ENCODE data around the gene EHMT1. TPM values are rescaled to one million over a fixed set of nuclear protein-coding genes. Genes with fewer than 3 reads are reported as not detected.

Gene EHMT1
- total RNA-seq, 6 experiments from 2014 or later, result 26.8 to 51.9 (median 36.7) TPM

GRCh38 chr9:137672907-137673791, 54.3 kb downstream of the EHMT1 start:
- Histone ChIP-seq H3K27ac (no peak overlapping the region), H3K9me3 (no peaks in the 10 kb centered on the region), H3K4me3 (no peak overlapping the region), H3K27me3 (no peaks in the 10 kb centered on the region), H3K4me1 (peaks cover 0 to 27% (median 9%) of the 10 kb centered on the region in 4 donors), H3K36me3 (no peaks in the 10 kb centered on the region)
- 40% methylated on average over 10 of the region's 13 CpGs for WGBS (ENCODE audit: insufficient coverage, low coverage, low lambda C conversion rate, missing lambda C conversion rate)
- DNase-seq (no peak), ATAC-seq (peak; percentile 35 to 54 (median 51))
- TF ChIP-seq POLR2A (IDR thresholded peaks at IDR 0.05), result no peak
- TF ChIP-seq CTCF (IDR thresholded peaks at IDR 0.05), result peak; percentile 80 to 91 (median 86)
- intact Hi-C loops (cut with DNase I), result no loop called here

- DNase-seq, result no peak
- TF ChIP-seq POLR2A (IDR thresholded peaks at IDR 0.05), result no peak
- no peak for TF ChIP-seq CTCF (IDR thresholded peaks at IDR 0.05)
- Histone ChIP-seq H3K4me3 (no peak overlapping the region), H3K36me3 (no peaks in the 10 kb centered on the region), H3K27ac (no peak overlapping the region), H3K4me1 (peaks cover 0 to 27% (median 9%) of the 10 kb centered on the region in 4 donors), H3K9me3 (no peaks in the 10 kb centered on the region), H3K27me3 (no peaks in the 10 kb centered on the region)
- WGBS (ENCODE audit: insufficient coverage, low coverage, low lambda C conversion rate, missing lambda C conversion rate), result 80% methylated on average over 1 of the region's 10 CpGs
- intact Hi-C loops (cut with DNase I), result no loop called here
- ATAC-seq, result no peak
These were observed 55.1 kb downstream of the EHMT1 start for GRCh38 chr9:137673886-137674285.

- Histone ChIP-seq H3K4me3 (no peak overlapping the region), H3K27me3 (no peaks in the 10 kb centered on the region), H3K36me3 (no peaks in the 10 kb centered on the region), H3K4me1 (peaks cover 0 to 27% (median 9%) of the 10 kb centered on the region in 4 donors), H3K9me3 (no peaks in the 10 kb centered on the region), H3K27ac (no peak overlapping the region)
- ATAC-seq (no peak), DNase-seq (no peak)
- WGBS (ENCODE audit: insufficient coverage, low coverage, low lambda C conversion rate, missing lambda C conversion rate), result 77% methylated on average over 13 of the region's 15 CpGs
- TF ChIP-seq CTCF (IDR thresholded peaks at IDR 0.05) (no peak), POLR2A (IDR thresholded peaks at IDR 0.05) (no peak)
- intact Hi-C loops (cut with DNase I), result no loop called here
These were observed 55.6 kb downstream of the EHMT1 start for GRCh38 chr9:137674307-137674975.

- 97% methylated on average over 5 of the region's 5 CpGs for WGBS (ENCODE audit: insufficient coverage, low coverage, low lambda C conversion rate, missing lambda C conversion rate)
- Histone ChIP-seq H3K9me3 (no peaks in the 10 kb centered on the region), H3K36me3 (no peaks in the 10 kb centered on the region), H3K27me3 (no peaks in the 10 kb centered on the region), H3K4me3 (no peak overlapping the region), H3K27ac (no peak overlapping the region), H3K4me1 (peaks cover 0 to 26% (median 7%) of the 10 kb centered on the region in 4 donors)
- DNase-seq (no peak), ATAC-seq (no peak)
- intact Hi-C loops (cut with DNase I), result no loop called here
- TF ChIP-seq CTCF (IDR thresholded peaks at IDR 0.05), result no peak
- TF ChIP-seq POLR2A (IDR thresholded peaks at IDR 0.05), result no peak
These were observed 56.1 kb downstream of the EHMT1 start for GRCh38 chr9:137674976-137675320.

All from right lobe of liver (tissue), 6 donors.